HL-60 (cell line): ENCODE data around the gene LSG1.

Experiments used
- DNase-seq, 2 experiments: peaks; one replicate each; pipeline ENCODE4 v3.0.0-alpha.2; 2010 to 2020; ENCODE audit warnings: low read depth in 1 of 2, low spot score in 1 of 2
- H3K27ac ChIP-seq: fragments of 250-450 bp; sonication (Bioruptor Pico); replicated peaks from 2 replicates; pipeline ENCODE4 v1.5.1; 2020; ENCODE audit warnings: mild to moderate bottlenecking, moderate library complexity
- H3K27me3 ChIP-seq: fragments of 250-450 bp; sonication (Bioruptor Pico); 2 replicates; pipeline ENCODE4 v1.5.1; 2021; ENCODE audit warnings: mild to moderate bottlenecking, moderate library complexity; ENCODE audit not compliant: insufficient read depth, poor library complexity, severe bottlenecking
- H3K4me3 ChIP-seq: replicated peaks from 2 replicates; pipeline ENCODE4 v1.5.1; 2011; ENCODE audit warnings: mild to moderate bottlenecking, control low read depth, low read length; ENCODE audit not compliant: insufficient read depth
- CTCF ChIP-seq: IDR thresholded peaks from one replicate; pipeline ENCODE4 v1.5.1; 2011; ENCODE audit warnings: low read length, control low read depth, inconsistent platforms; ENCODE audit not compliant: insufficient read depth
- GABPA ChIP-seq: IDR thresholded peaks from 2 replicates; pipeline ENCODE4 v1.6.1; 2012; ENCODE audit warnings: low read depth
- POLR2AphosphoS5 ChIP-seq: IDR thresholded peaks from 2 replicates; pipeline ENCODE4 v1.6.1; 2012; ENCODE audit warnings: low read depth
- REST ChIP-seq: IDR thresholded peaks from 2 replicates; pipeline ENCODE4 v1.6.1; 2012; ENCODE audit warnings: low read depth; ENCODE audit not compliant: insufficient replicate concordance
- SPI1 ChIP-seq: IDR thresholded peaks from 2 replicates; pipeline ENCODE4 v1.6.1; 2012; ENCODE audit warnings: low read depth, mild to moderate bottlenecking, borderline replicate concordance

LSG1 gene

GRCh38 chr3:194617827-194618226 is 54.2 kb downstream of the LSG1 start:
- TF ChIP-seq GABPA: no peak
- TF ChIP-seq REST: no peak
- Histone ChIP-seq H3K27ac (no peak overlapping the region), H3K27me3 (no peaks in the 10 kb centered on the region), H3K4me3 (no peak overlapping the region)
- DNase-seq: no peak

- Histone ChIP-seq H3K4me3 (no peak overlapping the region), H3K27ac (no peak overlapping the region), H3K27me3 (no peaks in the 10 kb centered on the region)
- TF ChIP-seq REST: no peak
- no peak for TF ChIP-seq CTCF
- no peak for TF ChIP-seq POLR2AphosphoS5
- no peak for TF ChIP-seq SPI1
- TF ChIP-seq GABPA: no peak
- DNase-seq: no peak
Measured at GRCh38 chr3:194617143-194617671, 54.8 kb downstream of the LSG1 start.

GRCh38 chr3:194615226-194615625 is 56.8 kb downstream of the LSG1 start:
- Histone ChIP-seq H3K27ac (no peak overlapping the region), H3K4me3 (no peak overlapping the region), H3K27me3 (no peaks in the 10 kb centered on the region)
- no peak for DNase-seq
- TF ChIP-seq CTCF (no peak), GABPA (no peak), REST (no peak), POLR2AphosphoS5 (no peak), SPI1 (no peak)

- Histone ChIP-seq H3K27ac (no peak overlapping the region), H3K4me3 (no peak overlapping the region), H3K27me3 (no peaks in the 10 kb centered on the region)
- TF ChIP-seq SPI1: no peak; the same call in 1 of the 2 replicates
- TF ChIP-seq POLR2AphosphoS5: no peak
- no peak for DNase-seq
Measured at GRCh38 chr3:194612221-194612620, 59.8 kb downstream of the LSG1 start.
